Measurements from ENCODE around the gene FABP2.
"Not testable (repeated sequence)": the region's sequence is repeated elsewhere in the genome, so short reads cannot be mapped to it uniquely, and the experiment has no call there.

Gene FABP2

GRCh38 chr4:119307606-119308005 lies 14.3 kb downstream of the FABP2 start:
- DNase-seq, result no peak

DNA sequence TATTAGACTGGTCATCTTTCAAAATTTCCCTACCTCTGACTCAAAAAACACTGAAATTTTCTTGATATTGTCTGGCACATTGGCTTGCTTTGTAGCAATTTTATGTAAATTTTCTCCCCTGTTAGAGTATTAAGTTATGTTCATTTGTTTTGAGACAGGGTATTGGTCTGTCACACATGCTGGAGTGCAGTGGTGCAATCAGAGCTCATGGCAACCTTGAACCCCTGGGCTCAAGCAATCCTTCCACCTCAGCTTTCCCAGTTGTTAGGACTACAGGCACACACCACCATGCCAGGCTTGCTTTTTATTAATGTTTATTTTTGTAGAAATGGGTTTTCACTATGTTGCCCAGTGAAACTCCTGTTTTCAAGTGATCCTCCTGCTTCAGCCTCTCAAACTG lies 17.5 kb downstream of the FABP2 start:
- DNase-seq, result no peak

GRCh38 chr4:119303587-119304305 lies 18.2 kb downstream of the FABP2 start:
- DNase-seq, result no peak

DNA sequence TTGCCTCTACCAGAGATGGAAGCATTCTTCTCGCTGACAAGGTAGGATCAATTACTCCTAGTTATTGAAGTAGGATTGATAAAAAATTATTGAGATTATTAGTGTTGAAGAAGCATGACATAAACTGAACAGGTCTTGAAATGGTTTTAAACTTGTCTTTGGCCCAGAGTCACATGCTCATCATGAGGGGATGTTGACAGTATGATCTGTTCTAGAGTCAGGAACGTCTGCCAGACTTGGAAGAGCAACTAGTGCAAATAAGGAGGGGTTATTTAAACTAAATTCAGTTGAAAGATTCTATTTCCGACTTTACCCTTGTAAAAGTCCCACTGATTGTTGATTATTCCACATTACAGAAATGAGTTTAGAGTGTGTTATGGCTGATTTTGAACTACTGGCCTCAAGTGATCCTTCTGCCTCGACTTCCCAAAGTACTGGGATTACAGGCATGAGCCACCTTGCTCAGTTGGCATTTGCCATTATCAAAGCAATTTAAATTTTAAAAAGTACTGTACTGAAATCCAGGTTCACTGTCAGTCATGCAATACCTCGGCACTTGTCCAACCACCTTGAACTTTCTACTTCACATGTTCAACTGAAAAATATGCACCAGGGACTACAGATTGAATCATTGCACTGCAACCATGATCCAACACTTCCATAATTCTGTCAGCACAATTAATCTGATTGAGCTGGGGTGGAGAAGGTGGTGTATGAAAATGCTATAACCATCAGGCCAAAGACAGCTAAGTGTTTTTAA lies 19.7 kb downstream of the FABP2 start:
- DNase-seq, result no peak

DNA sequence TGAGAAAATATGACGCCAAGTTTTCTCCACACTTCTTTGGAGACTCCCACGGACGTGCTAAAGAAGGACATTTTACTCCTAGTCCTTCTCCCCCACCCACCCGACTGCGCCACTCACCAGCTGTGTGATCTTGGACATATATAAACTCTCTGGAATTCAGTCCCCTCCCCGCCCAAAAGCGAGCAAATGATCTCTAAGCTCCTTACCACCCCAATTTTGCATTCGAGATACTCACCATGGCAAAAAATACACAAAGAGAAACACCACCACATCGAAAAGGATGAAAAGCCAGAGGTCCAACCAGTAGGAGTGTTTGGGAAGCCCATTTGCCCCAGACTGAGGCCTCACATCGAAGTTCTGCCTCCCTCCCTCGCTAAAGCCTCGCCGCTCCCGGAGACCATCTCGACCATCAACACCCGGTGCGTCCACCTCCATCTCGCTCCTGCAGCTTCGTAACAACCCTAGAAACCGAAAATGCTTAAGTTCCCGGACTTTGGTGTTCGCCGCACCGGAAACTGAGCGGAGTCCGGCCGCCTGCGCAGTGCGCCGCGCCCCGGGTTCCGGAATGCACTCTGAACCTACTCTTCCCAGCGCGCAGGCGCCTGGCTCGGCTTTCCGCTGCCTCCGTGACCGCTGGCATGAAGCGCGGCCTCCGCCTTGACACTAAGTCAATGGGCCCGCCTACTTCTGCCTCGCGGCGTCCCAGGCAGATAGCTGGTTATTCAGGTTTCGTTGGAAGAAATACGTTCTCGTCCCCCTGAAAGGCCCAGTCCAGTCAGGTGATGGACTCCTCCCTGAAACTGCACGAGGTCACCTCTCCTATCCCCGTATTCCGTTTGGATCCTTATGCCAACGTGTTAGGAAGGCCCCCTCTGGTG lies 21.6 kb downstream of the FABP2 start:
- peak; percentile 95 for DNase-seq

DNA sequence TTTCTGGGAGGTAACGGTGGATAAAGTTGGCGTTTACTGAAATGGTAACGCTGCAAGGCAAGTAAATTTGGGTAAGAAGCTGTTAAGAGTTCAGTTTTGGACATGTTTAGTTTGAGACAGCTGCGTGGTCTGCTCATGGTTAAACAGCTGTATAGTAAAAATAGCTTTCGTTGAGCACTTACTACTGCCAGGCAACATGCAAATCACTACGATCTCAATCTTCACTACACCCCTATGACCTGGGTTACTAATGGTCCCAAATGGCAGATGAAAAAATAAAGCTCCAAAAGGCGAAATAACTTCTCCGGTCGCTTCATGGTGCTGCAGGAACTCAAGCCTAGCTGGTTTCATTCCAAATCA lies 22.2 kb downstream of the FABP2 start:
- DNase-seq, result no peak

GRCh38 chr4:119299260-119299671 lies 22.7 kb downstream of the FABP2 start:
- no peak for DNase-seq

GRCh38 chr4:119297795-119298194 lies 24.1 kb downstream of the FABP2 start:
- no peak for DNase-seq

- no peak for DNase-seq
Measured at GRCh38 chr4:119296356-119296755, 25.6 kb downstream of the FABP2 start.

DNA sequence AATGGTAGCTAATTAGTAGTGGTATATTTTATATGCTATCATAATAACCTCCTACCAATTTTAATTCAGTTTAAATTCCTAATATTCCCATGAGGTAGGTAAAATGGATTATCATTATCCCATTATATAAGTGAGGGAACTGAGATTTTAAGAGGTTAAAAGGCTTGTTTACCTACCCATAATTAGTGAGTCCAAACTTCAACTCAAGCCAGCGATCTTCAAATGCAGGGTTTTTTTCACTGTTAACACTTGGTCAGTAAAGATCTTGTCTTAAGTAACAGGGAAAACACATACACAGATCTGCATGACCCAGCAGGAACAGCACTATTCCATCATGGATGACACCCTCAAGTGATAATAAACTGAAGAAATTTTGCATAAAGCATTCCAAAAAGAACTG lies 31.3 kb downstream of the FABP2 start:
- no peak for DNase-seq

GRCh38 chr4:119289313-119289712 lies 32.6 kb downstream of the FABP2 start:
- no peak for DNase-seq

DNA sequence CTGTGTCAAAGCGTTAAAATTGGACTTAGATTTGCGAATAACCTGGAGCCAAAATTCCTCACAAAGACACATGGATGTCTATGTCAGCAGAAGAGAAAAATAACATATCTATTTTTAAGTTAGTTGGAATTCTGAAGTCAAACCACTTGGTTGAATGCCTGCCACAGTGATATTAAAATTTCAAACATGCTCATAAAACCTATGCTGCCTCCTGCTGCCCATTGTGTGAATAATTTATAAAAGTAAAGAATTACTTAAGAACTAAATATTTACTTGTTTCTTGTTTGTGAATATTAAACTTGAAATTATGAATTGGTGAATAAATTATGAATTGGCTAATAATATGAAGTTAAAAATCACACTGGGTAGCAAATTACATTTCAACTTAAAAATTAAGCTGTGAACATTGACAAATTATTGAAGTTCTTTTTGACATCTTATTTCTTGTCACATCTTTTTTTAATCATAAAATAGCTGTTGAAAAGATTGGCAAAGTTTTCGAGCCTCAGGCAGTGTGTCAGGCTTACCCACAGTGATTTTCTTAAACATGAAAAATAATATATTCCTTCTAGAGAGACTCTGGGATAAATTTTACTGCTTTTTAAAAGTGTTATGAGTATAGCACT lies 35.4 kb downstream of the FABP2 start:
- peak; percentile 19 for DNase-seq

DNA sequence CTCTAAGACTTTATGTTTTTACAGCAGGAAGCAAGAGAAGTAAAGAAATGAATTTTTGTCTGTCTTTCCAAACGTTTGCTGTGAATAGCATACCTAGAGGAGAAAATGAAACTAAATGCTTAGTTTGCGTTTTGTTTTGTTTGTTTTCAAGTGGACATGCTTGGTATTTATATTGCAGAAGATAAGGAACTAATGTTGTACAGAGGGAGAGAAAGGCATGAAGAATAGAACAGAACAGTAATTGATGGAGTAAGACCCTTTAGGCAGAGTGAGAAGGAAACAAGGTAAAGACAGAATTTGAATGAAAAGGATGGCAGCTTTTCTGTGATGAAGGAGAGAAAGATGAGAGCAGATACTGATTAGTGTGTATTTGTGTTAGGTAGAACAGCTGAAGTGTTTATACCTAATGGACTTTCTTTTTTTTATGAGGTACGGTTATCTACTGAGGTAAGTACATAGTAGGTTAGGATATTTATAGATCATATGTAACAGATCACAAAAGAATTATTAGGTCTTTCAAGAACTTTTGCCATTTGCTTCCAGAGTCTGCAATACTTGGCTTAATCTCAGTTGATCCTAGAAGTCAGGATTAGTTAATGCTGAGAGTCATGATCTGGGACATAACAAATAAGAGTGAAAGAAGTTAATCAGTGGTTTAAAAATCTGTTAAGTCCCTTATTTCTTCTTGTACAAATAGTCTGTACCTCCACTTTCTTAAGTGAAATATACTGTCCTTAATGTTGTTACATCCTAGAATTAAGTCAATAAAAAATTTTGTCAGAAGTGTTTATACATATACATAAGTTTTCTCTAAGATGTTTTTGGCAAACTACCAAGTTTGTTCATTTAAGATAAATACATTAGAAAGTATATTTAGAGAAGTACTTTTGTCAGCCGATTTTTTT lies 36.8 kb downstream of the FABP2 start:
- DNase-seq, result no peak

- no peak for DNase-seq
Measured at GRCh38 chr4:119281393-119281792, 40.5 kb downstream of the FABP2 start.

DNA sequence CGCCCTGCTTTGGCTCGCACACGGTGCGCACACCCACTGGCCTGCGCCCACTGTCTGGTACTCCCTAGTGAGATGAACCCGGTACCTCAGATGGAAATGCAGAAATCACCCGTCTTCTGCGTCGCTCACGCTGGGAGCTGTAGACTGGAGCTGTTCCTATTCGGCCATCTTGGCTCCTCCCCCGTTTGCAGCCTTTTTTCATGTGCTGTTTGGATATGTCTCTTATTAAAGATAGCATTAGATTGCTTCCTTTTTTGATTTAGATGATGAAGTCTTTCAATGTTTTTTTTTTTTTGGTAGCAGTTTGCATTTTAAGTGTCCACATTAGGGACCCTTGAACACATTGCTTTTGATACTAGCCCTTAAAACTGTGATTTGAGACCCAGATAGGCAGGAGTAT lies 42.0 kb downstream of the FABP2 start:
- DNase-seq, result not testable (repeated sequence)

- DNase-seq, result not testable (repeated sequence)
Measured at GRCh38 chr4:119279541-119279940, 42.4 kb downstream of the FABP2 start.

DNA sequence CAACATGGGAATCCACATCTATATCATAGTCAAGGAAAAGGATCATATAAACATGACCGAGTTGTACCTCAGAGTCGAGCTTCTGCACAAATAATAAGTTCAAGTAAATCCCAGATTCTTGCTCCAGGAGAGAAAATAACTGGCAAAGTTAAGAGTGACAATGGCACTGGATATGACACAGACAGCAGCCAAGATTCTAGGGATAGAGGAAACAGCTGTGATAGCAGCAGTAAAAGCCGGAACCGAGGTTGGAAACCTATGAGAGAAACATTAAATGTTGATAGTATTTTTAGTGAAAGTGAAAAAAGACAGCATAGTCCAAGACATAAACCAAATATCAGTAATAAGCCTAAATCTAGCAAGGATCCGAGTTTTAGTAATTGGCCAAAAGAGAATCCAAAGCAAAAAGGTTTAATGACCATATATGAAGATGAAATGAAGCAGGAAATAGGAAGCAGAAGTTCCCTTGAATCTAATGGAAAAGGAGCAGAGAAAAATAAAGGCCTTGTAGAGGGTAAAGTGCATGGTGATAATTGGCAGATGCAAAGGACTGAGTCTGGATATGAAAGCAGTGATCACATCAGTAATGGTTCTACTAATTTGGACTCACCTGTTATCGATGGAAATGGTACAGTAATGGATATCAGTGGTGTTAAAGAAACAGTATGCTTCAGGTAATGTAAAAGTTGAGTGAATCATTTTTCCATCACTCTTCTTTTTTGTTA lies 50.4 kb downstream of the FABP2 start:
- no peak for DNase-seq

- DNase-seq, result no peak
Measured at GRCh38 chr4:119268466-119268865, 53.5 kb downstream of the FABP2 start.

All from activated CD4-positive, alpha-beta T cell treated with anti-CD3 and anti-CD28 coated beads for 48 hours (primary cell).